GM12892 (cell line): ENCODE data around the gene PTPRQ.

Source experiments
- POLR2A ChIP-seq: IDR thresholded peaks from 2 replicates; pipeline ENCODE4 v1.6.1; 2011; ENCODE audit warnings: low read depth, low read length, control low read depth
- POLR2AphosphoS5 ChIP-seq: IDR thresholded peaks from 2 replicates; pipeline ENCODE4 v1.6.1; 2011; ENCODE audit warnings: low read depth, low read length, control low read depth

DNA sequence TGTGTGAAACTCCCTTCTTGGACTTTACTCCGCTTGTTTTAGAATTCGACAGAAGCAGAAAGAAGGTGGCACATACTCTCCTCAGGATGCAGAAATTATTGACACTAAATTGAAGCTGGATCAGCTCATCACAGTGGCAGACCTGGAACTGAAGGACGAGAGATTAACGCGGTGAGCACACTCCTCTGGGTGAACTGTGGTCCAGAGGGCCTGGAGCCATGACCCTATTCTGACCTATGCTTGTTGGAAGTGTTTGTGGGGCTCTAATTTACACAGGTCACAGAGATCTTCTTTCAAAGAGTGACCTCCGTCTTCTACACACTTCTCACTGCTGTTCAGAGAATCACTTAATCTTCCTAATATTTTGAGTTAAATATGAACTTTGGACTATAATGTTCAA, 190.9 kb downstream of the PTPRQ start:
- TF ChIP-seq POLR2A: no peak
- no peak for TF ChIP-seq POLR2AphosphoS5
